Osteocyte (in vitro differentiated cells): ENCODE measurements around the gene SLC36A2. TPM values are rescaled to one million over a fixed set of nuclear protein-coding genes. Genes with fewer than 3 reads are reported as not detected.

Experiments
- DNase-seq: peaks from one replicate; pipeline ENCODE4 v3.0.0; 2021; ENCODE audit warnings: mixed read lengths; ENCODE audit not compliant: unreplicated experiment; ENCODE audit errors: extremely low spot score
- H3K27ac Mint-ChIP-seq: one replicate; pipeline ENCODE4 v1.8.0; 2021; ENCODE audit warnings: mild to moderate bottlenecking, mixed read lengths; ENCODE audit not compliant: unreplicated experiment
- H3K27me3 Mint-ChIP-seq: one replicate; pipeline ENCODE4 v1.8.0; 2021; ENCODE audit warnings: mixed read lengths; ENCODE audit not compliant: unreplicated experiment
- H3K36me3 Mint-ChIP-seq: one replicate; pipeline ENCODE4 v1.8.0; 2021; ENCODE audit warnings: mixed read lengths; ENCODE audit not compliant: unreplicated experiment
- H3K4me1 Mint-ChIP-seq: one replicate; pipeline ENCODE4 v1.8.0; 2021; ENCODE audit warnings: mixed read lengths; ENCODE audit not compliant: unreplicated experiment
- H3K4me3 Mint-ChIP-seq: one replicate; pipeline ENCODE4 v1.8.0; 2021; ENCODE audit warnings: mild to moderate bottlenecking, moderate library complexity, mixed read lengths; ENCODE audit not compliant: unreplicated experiment
- H3K9me3 Mint-ChIP-seq: one replicate; pipeline ENCODE4 v1.8.0; 2021; ENCODE audit warnings: mixed read lengths; ENCODE audit not compliant: unreplicated experiment
- total RNA-seq: library from RNA; stranded (reverse); gene quantifications from 2 replicates; pipeline ENCODE4 v1.2.1, GENCODE V29; 2021
- TF ChIP-seq, protein P1 (sequence below): fragments of 200-600 bp; sonication (generic); IDR thresholded peaks from 2 replicates; pipeline ENCODE4 v1.5.0; 2021; ENCODE audit warnings: antibody characterized with exemption, mild to moderate bottlenecking, moderate library complexity

SLC36A2 gene
- total RNA-seq, 1 donor from 2014 or later = not detected

DNA sequence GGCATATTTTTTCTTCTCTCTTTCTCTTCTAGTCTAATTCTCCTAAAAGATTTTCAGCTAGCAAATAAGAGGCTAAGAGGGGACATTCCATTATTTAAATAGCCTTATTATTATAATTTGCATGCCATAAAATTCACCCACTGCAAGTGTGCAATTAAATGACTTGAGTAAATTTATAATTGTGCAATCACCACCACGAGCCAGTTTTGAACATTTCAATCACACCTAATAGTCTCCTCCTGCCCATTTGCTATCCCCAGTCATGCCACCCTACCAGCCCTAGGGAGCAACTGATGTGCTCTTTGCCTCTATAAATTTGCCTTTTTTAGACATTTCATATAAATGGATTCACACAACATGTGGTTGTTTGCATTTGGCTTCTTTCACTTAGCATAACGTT, 12.0 kb upstream of the SLC36A2 start:
- H3K4me3 Mint-ChIP-seq = no peak overlapping the region
- H3K27me3 Mint-ChIP-seq = peaks cover 15% of the 10 kb centered on the region
- H3K4me1 Mint-ChIP-seq = no peaks in the 10 kb centered on the region
- no peak for DNase-seq
- TF ChIP-seq, protein P1, sequence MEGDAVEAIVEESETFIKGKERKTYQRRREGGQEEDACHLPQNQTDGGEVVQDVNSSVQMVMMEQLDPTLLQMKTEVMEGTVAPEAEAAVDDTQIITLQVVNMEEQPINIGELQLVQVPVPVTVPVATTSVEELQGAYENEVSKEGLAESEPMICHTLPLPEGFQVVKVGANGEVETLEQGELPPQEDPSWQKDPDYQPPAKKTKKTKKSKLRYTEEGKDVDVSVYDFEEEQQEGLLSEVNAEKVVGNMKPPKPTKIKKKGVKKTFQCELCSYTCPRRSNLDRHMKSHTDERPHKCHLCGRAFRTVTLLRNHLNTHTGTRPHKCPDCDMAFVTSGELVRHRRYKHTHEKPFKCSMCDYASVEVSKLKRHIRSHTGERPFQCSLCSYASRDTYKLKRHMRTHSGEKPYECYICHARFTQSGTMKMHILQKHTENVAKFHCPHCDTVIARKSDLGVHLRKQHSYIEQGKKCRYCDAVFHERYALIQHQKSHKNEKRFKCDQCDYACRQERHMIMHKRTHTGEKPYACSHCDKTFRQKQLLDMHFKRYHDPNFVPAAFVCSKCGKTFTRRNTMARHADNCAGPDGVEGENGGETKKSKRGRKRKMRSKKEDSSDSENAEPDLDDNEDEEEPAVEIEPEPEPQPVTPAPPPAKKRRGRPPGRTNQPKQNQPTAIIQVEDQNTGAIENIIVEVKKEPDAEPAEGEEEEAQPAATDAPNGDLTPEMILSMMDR = no peak
- no peak overlapping the region for H3K27ac Mint-ChIP-seq
- H3K36me3 Mint-ChIP-seq = no peaks in the 10 kb centered on the region
- peaks cover 6% of the 10 kb centered on the region for H3K9me3 Mint-ChIP-seq

DNA sequence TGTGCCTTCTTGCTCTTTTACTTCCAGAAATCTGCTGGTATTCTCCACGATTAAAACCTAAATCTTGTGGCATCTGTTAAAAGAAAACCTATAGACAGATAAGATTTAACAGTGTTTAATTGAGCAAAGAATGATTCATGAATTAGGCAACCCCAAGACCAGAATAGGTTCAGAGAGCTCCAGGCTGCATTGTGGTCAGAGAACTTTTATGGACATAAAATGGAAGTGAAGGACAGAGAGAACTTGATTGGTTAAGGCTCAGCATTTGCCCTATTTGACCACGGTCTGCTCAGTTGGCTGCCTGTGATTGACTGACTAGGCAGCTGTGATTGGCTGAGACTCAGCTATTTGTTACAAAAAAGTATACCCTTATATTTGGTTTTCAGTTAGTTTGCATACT, 10.4 kb upstream of the SLC36A2 start:
- Mint-ChIP-seq H3K27ac (no peak overlapping the region), H3K4me1 (no peaks in the 10 kb centered on the region), H3K9me3 (peaks cover 6% of the 10 kb centered on the region), H3K36me3 (no peaks in the 10 kb centered on the region), H3K27me3 (peaks cover 12% of the 10 kb centered on the region), H3K4me3 (no peak overlapping the region)
- TF ChIP-seq, protein P1 = no peak
- DNase-seq = no peak

DNA sequence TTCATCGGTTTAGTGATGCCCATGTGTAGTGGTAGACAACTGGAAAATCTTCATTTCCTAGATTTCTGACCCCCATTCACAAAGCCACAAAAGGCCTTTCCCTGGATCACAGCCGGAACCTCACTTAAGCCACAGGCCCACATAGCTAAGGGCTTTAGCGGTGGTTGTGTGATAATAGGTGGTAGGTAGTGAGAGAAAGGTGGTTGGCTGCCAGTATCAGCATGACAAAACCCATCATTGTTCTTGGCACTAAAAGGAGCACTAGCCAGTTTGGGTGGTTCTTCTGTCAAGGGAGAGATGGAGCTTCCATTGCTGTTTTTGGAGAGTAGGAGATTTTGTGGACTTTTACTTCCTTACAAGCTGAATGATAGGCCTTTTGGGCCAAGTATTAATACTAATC, 9.7 kb upstream of the SLC36A2 start:
- H3K27me3 Mint-ChIP-seq = peaks cover 10% of the 10 kb centered on the region
- DNase-seq = no peak
- no peaks in the 10 kb centered on the region for H3K36me3 Mint-ChIP-seq
- H3K9me3 Mint-ChIP-seq = peaks cover 5% of the 10 kb centered on the region
- H3K27ac Mint-ChIP-seq = no peak overlapping the region
- TF ChIP-seq, protein P1 = no peak
- H3K4me1 Mint-ChIP-seq = no peaks in the 10 kb centered on the region
- no peak overlapping the region for H3K4me3 Mint-ChIP-seq

DNA sequence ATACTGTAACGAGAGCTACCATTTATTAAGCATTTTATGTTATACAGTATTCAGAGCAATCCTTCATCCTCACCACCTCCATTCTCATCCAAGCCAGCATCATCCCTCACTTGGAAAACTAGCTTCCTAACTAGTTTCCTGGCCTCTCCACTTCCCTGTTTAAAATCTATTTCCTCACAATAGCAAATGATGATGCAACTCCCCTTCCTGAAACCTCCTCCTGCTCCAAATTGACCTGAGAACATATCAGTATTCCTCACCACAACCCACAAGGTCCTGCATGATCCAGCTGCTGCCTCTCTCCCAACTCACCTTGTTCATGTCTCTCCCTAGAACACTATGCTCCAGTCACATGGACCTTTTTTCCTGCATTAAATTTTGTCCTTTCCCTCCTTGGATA, 4.3 kb upstream of the SLC36A2 start:
- no peaks in the 10 kb centered on the region for H3K9me3 Mint-ChIP-seq
- no peak overlapping the region for H3K27ac Mint-ChIP-seq
- H3K27me3 Mint-ChIP-seq = peaks cover 28% of the 10 kb centered on the region
- H3K4me1 Mint-ChIP-seq = no peaks in the 10 kb centered on the region
- DNase-seq = no peak
- no peaks in the 10 kb centered on the region for H3K36me3 Mint-ChIP-seq
- H3K4me3 Mint-ChIP-seq = no peak overlapping the region
- TF ChIP-seq, protein P1 = no peak

- H3K27ac Mint-ChIP-seq = no peak overlapping the region
- no peaks in the 10 kb centered on the region for H3K4me1 Mint-ChIP-seq
- no peaks in the 10 kb centered on the region for H3K36me3 Mint-ChIP-seq
- TF ChIP-seq, protein P1 = no peak
- no peak for DNase-seq
- no peak overlapping the region for H3K4me3 Mint-ChIP-seq
- no peaks in the 10 kb centered on the region for H3K9me3 Mint-ChIP-seq
- peaks cover 46% of the 10 kb centered on the region for H3K27me3 Mint-ChIP-seq
Observed at GRCh38 chr5:151348789-151349188, 1.4 kb upstream of the SLC36A2 start.
